ENCODE results near the gene HTR2A.

Gene HTR2A

GRCh38 chr13:46868091-46868490, 28.8 kb downstream of the HTR2A start:
- no peak for DNase-seq (ENCODE audit: low read depth)

GRCh38 chr13:46866150-46866549, 30.7 kb downstream of the HTR2A start:
- no peak for DNase-seq (ENCODE audit: low read depth)

GRCh38 chr13:46864941-46865340, 31.9 kb downstream of the HTR2A start:
- DNase-seq (ENCODE audit: low read depth) = no peak

- DNase-seq (ENCODE audit: low read depth) = no peak
Measured at GRCh38 chr13:46861959-46862358, 34.9 kb downstream of the HTR2A start.

GRCh38 chr13:46860722-46861121, 36.1 kb downstream of the HTR2A start:
- no peak for DNase-seq (ENCODE audit: low read depth)

GRCh38 chr13:46858776-46859175, 38.1 kb downstream of the HTR2A start:
- no peak for DNase-seq (ENCODE audit: low read depth)

- DNase-seq (ENCODE audit: low read depth) = no peak
Measured at GRCh38 chr13:46858163-46858562, 38.7 kb downstream of the HTR2A start.

- DNase-seq (ENCODE audit: low read depth) = no peak
Measured at GRCh38 chr13:46855664-46856063, 41.2 kb downstream of the HTR2A start.

GRCh38 chr13:46855166-46855565, 41.7 kb downstream of the HTR2A start:
- no peak for DNase-seq (ENCODE audit: low read depth)

- no peak for DNase-seq (ENCODE audit: low read depth)
Measured at GRCh38 chr13:46852168-46852567, 44.7 kb downstream of the HTR2A start.

GRCh38 chr13:46850214-46850613, 46.6 kb downstream of the HTR2A start:
- no peak for DNase-seq (ENCODE audit: low read depth)

GRCh38 chr13:46846726-46847125, 50.1 kb downstream of the HTR2A start:
- DNase-seq (ENCODE audit: low read depth) = no peak

GRCh38 chr13:46845146-46845545, 51.7 kb downstream of the HTR2A start:
- DNase-seq (ENCODE audit: low read depth) = no peak

GRCh38 chr13:46844431-46844830, 52.4 kb downstream of the HTR2A start:
- no peak for DNase-seq (ENCODE audit: low read depth)

GRCh38 chr13:46839399-46839798, 57.5 kb downstream of the HTR2A start:
- no peak for DNase-seq (ENCODE audit: low read depth)

GRCh38 chr13:46834657-46835056, 62.2 kb downstream of the HTR2A start:
- no peak for DNase-seq (ENCODE audit: low read depth)

- no peak for DNase-seq (ENCODE audit: low read depth)
Measured at GRCh38 chr13:46831588-46832194, 65.2 kb downstream of the HTR2A start.

GRCh38 chr13:46830405-46831005, 66.3 kb downstream of the HTR2A start:
- no peak for DNase-seq (ENCODE audit: low read depth)

GRCh38 chr13:46822551-46822950, 74.3 kb downstream of the HTR2A start:
- DNase-seq (ENCODE audit: low read depth) = no peak

GRCh38 chr13:46817838-46818476, 78.9 kb downstream of the HTR2A start:
- DNase-seq (ENCODE audit: low read depth) = no peak

GRCh38 chr13:46817095-46817494, 79.8 kb downstream of the HTR2A start:
- no peak for DNase-seq (ENCODE audit: low read depth)

GRCh38 chr13:46816371-46816770, 80.5 kb downstream of the HTR2A start:
- DNase-seq (ENCODE audit: low read depth) = no peak

- no peak for DNase-seq (ENCODE audit: low read depth)
Measured at GRCh38 chr13:46812301-46812797, 84.5 kb downstream of the HTR2A start.

- DNase-seq (ENCODE audit: low read depth) = no peak
Measured at GRCh38 chr13:46810440-46810839, 86.4 kb downstream of the HTR2A start.

Data from HS-27A (cell line).